Measurements from ENCODE around the gene S100A10.

DNA sequence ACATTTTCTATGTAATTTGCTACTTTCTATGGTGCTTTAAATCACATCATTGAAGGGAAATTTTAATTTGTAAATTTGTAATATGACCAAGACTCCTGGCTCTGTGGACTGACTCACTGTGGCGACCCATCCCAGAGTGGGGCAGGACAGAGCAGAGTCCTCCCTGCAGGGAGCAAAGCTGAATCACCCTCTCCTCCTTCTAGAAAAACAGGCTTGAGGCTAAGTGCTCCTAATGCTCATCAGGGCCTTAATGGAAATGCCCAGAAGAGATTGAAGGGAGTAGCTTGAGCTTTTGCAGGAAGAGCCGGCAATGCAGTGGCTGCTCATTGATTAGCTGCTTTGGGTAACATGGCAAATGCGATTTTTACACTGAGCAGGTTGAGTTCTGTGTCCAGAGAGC lies 16.8 kb downstream of the S100A10 start:
- TF ChIP-seq, protein P1, sequence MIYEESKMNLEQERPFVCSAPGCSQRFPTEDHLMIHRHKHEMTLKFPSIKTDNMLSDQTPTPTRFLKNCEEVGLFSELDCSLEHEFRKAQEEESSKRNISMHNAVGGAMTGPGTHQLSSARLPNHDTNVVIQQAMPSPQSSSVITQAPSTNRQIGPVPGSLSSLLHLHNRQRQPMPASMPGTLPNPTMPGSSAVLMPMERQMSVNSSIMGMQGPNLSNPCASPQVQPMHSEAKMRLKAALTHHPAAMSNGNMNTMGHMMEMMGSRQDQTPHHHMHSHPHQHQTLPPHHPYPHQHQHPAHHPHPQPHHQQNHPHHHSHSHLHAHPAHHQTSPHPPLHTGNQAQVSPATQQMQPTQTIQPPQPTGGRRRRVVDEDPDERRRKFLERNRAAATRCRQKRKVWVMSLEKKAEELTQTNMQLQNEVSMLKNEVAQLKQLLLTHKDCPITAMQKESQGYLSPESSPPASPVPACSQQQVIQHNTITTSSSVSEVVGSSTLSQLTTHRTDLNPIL (CRISPR knock-in tag; IDR thresholded peaks at IDR 0.05; ENCODE audit: low read depth), result no peak
- TF ChIP-seq ARNTL (CRISPR knock-in tag; IDR thresholded peaks at IDR 0.05; ENCODE audit: borderline replicate concordance, low read depth) (no peak), TOX (CRISPR knock-in tag; IDR thresholded peaks at IDR 0.05; ENCODE audit: borderline replicate concordance) (no peak), RARB (CRISPR knock-in tag; IDR thresholded peaks at IDR 0.05) (no peak), CSDC2 (CRISPR knock-in tag; IDR thresholded peaks at IDR 0.05) (no peak), ZFP30 (CRISPR knock-in tag; IDR thresholded peaks at IDR 0.05) (no peak), SNAI2 (CRISPR knock-in tag; IDR thresholded peaks at IDR 0.05) (no peak), ZC3H10 (CRISPR knock-in tag; IDR thresholded peaks at IDR 0.05) (0 out of 2 replicates have a peak, but pooled peaks have one; percentile 1)
- TF ChIP-seq, protein P2, sequence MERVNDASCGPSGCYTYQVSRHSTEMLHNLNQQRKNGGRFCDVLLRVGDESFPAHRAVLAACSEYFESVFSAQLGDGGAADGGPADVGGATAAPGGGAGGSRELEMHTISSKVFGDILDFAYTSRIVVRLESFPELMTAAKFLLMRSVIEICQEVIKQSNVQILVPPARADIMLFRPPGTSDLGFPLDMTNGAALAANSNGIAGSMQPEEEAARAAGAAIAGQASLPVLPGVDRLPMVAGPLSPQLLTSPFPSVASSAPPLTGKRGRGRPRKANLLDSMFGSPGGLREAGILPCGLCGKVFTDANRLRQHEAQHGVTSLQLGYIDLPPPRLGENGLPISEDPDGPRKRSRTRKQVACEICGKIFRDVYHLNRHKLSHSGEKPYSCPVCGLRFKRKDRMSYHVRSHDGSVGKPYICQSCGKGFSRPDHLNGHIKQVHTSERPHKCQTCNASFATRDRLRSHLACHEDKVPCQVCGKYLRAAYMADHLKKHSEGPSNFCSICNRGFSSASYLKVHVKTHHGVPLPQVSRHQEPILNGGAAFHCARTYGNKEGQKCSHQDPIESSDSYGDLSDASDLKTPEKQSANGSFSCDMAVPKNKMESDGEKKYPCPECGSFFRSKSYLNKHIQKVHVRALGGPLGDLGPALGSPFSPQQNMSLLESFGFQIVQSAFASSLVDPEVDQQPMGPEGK (CRISPR knock-in tag; IDR thresholded peaks at IDR 0.05; ENCODE audit: borderline replicate concordance), result no peak
- TF ChIP-seq, protein P3, sequence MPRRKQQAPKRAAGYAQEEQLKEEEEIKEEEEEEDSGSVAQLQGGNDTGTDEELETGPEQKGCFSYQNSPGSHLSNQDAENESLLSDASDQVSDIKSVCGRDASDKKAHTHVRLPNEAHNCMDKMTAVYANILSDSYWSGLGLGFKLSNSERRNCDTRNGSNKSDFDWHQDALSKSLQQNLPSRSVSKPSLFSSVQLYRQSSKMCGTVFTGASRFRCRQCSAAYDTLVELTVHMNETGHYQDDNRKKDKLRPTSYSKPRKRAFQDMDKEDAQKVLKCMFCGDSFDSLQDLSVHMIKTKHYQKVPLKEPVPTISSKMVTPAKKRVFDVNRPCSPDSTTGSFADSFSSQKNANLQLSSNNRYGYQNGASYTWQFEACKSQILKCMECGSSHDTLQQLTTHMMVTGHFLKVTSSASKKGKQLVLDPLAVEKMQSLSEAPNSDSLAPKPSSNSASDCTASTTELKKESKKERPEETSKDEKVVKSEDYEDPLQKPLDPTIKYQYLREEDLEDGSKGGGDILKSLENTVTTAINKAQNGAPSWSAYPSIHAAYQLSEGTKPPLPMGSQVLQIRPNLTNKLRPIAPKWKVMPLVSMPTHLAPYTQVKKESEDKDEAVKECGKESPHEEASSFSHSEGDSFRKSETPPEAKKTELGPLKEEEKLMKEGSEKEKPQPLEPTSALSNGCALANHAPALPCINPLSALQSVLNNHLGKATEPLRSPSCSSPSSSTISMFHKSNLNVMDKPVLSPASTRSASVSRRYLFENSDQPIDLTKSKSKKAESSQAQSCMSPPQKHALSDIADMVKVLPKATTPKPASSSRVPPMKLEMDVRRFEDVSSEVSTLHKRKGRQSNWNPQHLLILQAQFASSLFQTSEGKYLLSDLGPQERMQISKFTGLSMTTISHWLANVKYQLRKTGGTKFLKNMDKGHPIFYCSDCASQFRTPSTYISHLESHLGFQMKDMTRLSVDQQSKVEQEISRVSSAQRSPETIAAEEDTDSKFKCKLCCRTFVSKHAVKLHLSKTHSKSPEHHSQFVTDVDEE (CRISPR knock-in tag; IDR thresholded peaks at IDR 0.05), result no peak
- TF ChIP-seq, protein P4, sequence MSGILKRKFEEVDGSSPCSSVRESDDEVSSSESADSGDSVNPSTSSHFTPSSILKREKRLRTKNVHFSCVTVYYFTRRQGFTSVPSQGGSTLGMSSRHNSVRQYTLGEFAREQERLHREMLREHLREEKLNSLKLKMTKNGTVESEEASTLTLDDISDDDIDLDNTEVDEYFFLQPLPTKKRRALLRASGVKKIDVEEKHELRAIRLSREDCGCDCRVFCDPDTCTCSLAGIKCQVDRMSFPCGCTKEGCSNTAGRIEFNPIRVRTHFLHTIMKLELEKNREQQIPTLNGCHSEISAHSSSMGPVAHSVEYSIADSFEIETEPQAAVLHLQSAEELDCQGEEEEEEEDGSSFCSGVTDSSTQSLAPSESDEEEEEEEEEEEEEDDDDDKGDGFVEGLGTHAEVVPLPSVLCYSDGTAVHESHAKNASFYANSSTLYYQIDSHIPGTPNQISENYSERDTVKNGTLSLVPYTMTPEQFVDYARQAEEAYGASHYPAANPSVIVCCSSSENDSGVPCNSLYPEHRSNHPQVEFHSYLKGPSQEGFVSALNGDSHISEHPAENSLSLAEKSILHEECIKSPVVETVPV (CRISPR knock-in tag; IDR thresholded peaks at IDR 0.05), result no peak
